ENCODE data around the gene GID4. TPM values are rescaled to one million over a fixed set of nuclear protein-coding genes. Genes with fewer than 3 reads are reported as not detected.

The GID4 gene
- total and polyA plus RNA-seq, 4 donors: 1.7 to 4.9 (median 3.7) TPM

- H3K36me3 ChIP-seq (ENCODE audit: control insufficient read depth in 4 of 4, insufficient read depth in 3 of 4, low read depth in 1 of 4, low read length in 3 of 4): peaks cover 0 to 8% (median under 1%) of the 10 kb centered on the region in 4 donors
- H3K27ac ChIP-seq (ENCODE audit: low read depth in 1 of 2, low read length in 2 of 2): no peak overlapping the region
- H3K9me3 ChIP-seq (ENCODE audit: control insufficient read depth in 4 of 4, low read length in 3 of 4): no peaks in the 10 kb centered on the region
- no peak overlapping the region for H3K9ac ChIP-seq (ENCODE audit: low read depth in 1 of 2, low read length in 2 of 2)
- no peaks in the 10 kb centered on the region for H3K27me3 ChIP-seq (ENCODE audit: control insufficient read depth in 4 of 4, insufficient read depth in 4 of 4, low read length in 3 of 4)
- DNase-seq (ENCODE audit: low spot score): no peak
- no peak overlapping the region for H3K4me3 ChIP-seq (ENCODE audit: low read depth in 1 of 3, low read length in 3 of 3)
- 41% methylated on average over 8 of the region's 8 CpGs for WGBS
- no peaks in the 10 kb centered on the region for H3K4me1 ChIP-seq (ENCODE audit: control insufficient read depth in 4 of 4, insufficient read depth in 4 of 4, low read length in 3 of 4)
- TF ChIP-seq RXRA (IDR thresholded peaks at IDR 0.05) (no peak), TAF1 (conservative IDR thresholded peaks at IDR 0.05) (no peak), SP1 (IDR thresholded peaks at IDR 0.05) (no peak), REST (IDR thresholded peaks at IDR 0.05) (no peak), ATF3 (IDR thresholded peaks at IDR 0.05) (no peak), GABPA (IDR thresholded peaks at IDR 0.05 in 1 of 2, conservative IDR thresholded peaks at IDR 0.05 in 1 of 2) (no peak), HNF4A (conservative IDR thresholded peaks at IDR 0.05) (no peak), JUND (IDR thresholded peaks at IDR 0.05) (no peak)
These were observed 31.7 kb downstream of the GID4 start for GRCh38 chr17:18070861-18071340.

DNA sequence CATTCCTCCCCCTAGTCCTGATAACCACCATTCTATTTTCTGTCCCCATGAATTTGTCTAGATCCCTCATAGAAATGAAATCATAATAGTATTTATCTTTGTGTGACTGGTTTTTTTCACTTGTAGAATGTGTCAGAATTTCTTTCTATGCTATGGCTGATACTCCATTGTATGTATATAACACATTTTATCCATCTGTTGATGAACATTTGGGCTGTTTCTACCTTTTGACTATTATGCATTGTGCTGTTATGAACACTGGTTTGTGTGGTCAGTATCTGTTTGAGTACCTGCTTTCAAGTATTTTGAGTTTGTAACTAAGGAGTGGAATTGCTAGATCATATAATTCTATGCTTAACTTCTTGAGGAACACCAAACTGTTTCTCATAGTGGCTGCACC, 32.5 kb downstream of the GID4 start:
- Histone ChIP-seq H3K4me1 (ENCODE audit: control insufficient read depth in 4 of 4, insufficient read depth in 4 of 4, low read length in 3 of 4) (no peaks in the 10 kb centered on the region), H3K9ac (ENCODE audit: low read depth in 1 of 2, low read length in 2 of 2) (no peak overlapping the region), H3K27me3 (ENCODE audit: control insufficient read depth in 4 of 4, insufficient read depth in 4 of 4, low read length in 3 of 4) (no peaks in the 10 kb centered on the region), H3K9me3 (ENCODE audit: control insufficient read depth in 4 of 4, low read length in 3 of 4) (no peaks in the 10 kb centered on the region), H3K4me3 (ENCODE audit: low read depth in 1 of 3, low read length in 3 of 3) (no peak overlapping the region), H3K36me3 (ENCODE audit: control insufficient read depth in 4 of 4, insufficient read depth in 3 of 4, low read depth in 1 of 4, low read length in 3 of 4) (peaks cover 0 to 3% (median under 1%) of the 10 kb centered on the region in 4 donors), H3K27ac (ENCODE audit: low read depth in 1 of 2, low read length in 2 of 2) (no peak overlapping the region)
- TF ChIP-seq GABPA (IDR thresholded peaks at IDR 0.05 in 1 of 2, conservative IDR thresholded peaks at IDR 0.05 in 1 of 2) (no peak), NR2F2 (IDR thresholded peaks at IDR 0.05) (no peak), ZBTB33 (IDR thresholded peaks at IDR 0.05) (no peak), FOXA2 (IDR thresholded peaks at IDR 0.05) (no peak), REST (IDR thresholded peaks at IDR 0.05) (no peak), RAD21 (IDR thresholded peaks at IDR 0.05) (no peak), ATF3 (IDR thresholded peaks at IDR 0.05) (no peak), SP1 (IDR thresholded peaks at IDR 0.05) (no peak), EGR1 (IDR thresholded peaks at IDR 0.05; ENCODE audit: low read depth in 2 of 2) (no peak), HNF4A (conservative IDR thresholded peaks at IDR 0.05) (no peak), TAF1 (conservative IDR thresholded peaks at IDR 0.05) (no peak), FOXA1 (IDR thresholded peaks at IDR 0.05) (no peak), RXRA (IDR thresholded peaks at IDR 0.05) (no peak), JUND (IDR thresholded peaks at IDR 0.05) (no peak), HNF4G (IDR thresholded peaks at IDR 0.05) (no peak), YY1 (IDR thresholded peaks at IDR 0.05) (no peak)
- TF ChIP-seq, protein P1, sequence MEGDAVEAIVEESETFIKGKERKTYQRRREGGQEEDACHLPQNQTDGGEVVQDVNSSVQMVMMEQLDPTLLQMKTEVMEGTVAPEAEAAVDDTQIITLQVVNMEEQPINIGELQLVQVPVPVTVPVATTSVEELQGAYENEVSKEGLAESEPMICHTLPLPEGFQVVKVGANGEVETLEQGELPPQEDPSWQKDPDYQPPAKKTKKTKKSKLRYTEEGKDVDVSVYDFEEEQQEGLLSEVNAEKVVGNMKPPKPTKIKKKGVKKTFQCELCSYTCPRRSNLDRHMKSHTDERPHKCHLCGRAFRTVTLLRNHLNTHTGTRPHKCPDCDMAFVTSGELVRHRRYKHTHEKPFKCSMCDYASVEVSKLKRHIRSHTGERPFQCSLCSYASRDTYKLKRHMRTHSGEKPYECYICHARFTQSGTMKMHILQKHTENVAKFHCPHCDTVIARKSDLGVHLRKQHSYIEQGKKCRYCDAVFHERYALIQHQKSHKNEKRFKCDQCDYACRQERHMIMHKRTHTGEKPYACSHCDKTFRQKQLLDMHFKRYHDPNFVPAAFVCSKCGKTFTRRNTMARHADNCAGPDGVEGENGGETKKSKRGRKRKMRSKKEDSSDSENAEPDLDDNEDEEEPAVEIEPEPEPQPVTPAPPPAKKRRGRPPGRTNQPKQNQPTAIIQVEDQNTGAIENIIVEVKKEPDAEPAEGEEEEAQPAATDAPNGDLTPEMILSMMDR (IDR thresholded peaks at IDR 0.05; ENCODE audit: low read depth, low read length, missing input control): no peak
- TF ChIP-seq, protein P2, sequence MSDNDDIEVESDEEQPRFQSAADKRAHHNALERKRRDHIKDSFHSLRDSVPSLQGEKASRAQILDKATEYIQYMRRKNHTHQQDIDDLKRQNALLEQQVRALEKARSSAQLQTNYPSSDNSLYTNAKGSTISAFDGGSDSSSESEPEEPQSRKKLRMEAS (IDR thresholded peaks at IDR 0.05): no peak
- no peak for DNase-seq (ENCODE audit: low spot score)
